Thyroid gland (tissue), 4 donors: ENCODE results near the gene TTLL13.

Experiments used
- CTCF ChIP-seq, 6 experiments: fragments of 200-600 bp in 3 of 6; fragments of 450-650 bp in 3 of 6; sonication (generic) in 3 of 6; IDR thresholded peaks; one replicate each; pipeline ENCODE4 v1.5.1; 2016 to 2019; ENCODE audit warnings: antibody characterized with exemption in 6 of 6, mild to moderate bottlenecking in 2 of 6, inconsistent platforms in 1 of 6, moderate library complexity in 1 of 6
- POLR2A ChIP-seq, 2 donors: fragments of 450-650 bp; IDR thresholded peaks; one replicate each; pipeline ENCODE4 v1.6.1; 2017; ENCODE audit warnings: antibody characterized with exemption in 2 of 2, mild to moderate bottlenecking in 2 of 2, moderate library complexity in 1 of 2

DNA sequence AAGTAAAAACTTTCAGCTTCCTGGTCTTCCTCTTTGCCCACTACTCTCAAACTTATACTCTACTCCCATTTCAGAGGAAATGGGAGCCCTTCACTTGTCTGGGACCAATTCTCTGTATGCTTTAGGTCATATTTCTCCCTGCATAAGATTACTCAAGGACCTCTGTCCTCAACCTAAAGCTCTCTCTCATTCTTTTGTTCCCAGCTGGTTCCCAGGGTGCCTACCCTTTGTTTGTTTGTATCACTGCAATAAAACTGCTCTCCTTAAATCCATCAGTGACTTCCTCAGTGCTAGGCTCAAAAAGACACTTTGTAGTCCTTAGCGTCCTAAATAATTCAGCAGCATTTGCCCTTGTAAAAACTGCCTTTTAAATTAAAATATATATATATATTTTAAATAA, 19.1 kb downstream of the TTLL13 start:
- TF ChIP-seq POLR2A (IDR thresholded peaks at IDR 0.05) (no peak), CTCF (IDR thresholded peaks at IDR 0.05) (no peak)
